ENCODE measurements around the gene PAQR8.

GRCh38 chr6:52410979-52411378 is 49.0 kb downstream of the PAQR8 start:
- no peak for TF ChIP-seq CTCF (conservative IDR thresholded peaks at IDR 0.05)
- no peak for TF ChIP-seq EZH2 (IDR thresholded peaks at IDR 0.05; ENCODE audit: low read depth)

All from PC-9 (cell line).